ENCODE results near the gene MNAT1.
A peak's percentile ranks its signal among the peaks of the same experiment; 100 is the strongest.
"Not testable (repeated sequence)": the region's sequence is repeated elsewhere in the genome, so short reads cannot be mapped to it uniquely, and the experiment has no call there.

MNAT1 gene

GRCh38 chr14:60738843-60739508 lies 4.4 kb downstream of the MNAT1 start:
- no peak for DNase-seq

DNA sequence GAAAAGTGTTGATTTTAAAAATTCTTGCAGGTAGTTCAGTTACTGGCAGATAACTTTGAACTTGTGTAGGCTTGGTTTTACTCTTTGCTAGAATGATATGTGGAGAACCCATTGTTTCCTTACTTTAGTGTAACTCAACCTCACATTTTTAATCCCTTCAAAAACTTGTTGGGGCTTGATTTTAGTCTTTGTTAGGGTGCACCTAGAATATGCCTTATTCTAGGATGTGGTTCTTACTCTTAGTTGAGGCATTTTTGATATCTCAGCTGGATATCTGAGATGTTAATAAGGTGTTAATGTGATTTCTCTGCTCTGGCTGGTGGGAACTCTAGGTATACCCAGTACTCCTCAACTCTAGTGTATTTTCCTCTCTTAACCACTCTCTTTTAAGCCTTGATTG lies 10.0 kb downstream of the MNAT1 start:
- DNase-seq: no peak

GRCh38 chr14:60753264-60754119 lies 18.9 kb downstream of the MNAT1 start:
- DNase-seq: no peak

GRCh38 chr14:60756847-60757246 lies 22.3 kb downstream of the MNAT1 start:
- no peak for DNase-seq

- no peak for DNase-seq
Observed at GRCh38 chr14:60757567-60758002, 23.0 kb downstream of the MNAT1 start.

- no peak for DNase-seq
Observed at GRCh38 chr14:60758885-60759284, 24.3 kb downstream of the MNAT1 start.

DNA sequence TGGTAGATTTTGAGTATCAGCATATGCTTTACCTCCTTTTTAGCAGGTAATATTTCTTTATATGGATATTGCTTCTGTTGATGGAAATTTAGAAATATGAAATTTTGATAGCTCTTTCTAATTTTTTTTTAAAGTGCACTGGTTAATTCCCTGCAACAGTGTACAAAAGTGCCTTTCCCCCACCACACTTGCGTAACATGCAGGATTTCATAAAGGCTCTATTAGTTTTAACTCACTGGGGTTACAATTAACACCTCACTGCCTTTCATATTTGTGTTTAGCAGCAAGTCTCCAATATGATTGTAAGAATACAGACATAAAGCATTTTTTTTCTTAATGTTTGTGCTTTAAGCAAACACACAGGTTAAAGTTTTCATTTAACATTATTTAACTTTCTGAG lies 25.6 kb downstream of the MNAT1 start:
- no peak for DNase-seq

GRCh38 chr14:60760644-60761364 lies 26.2 kb downstream of the MNAT1 start:
- DNase-seq: no peak

GRCh38 chr14:60768602-60769001 lies 34.0 kb downstream of the MNAT1 start:
- no peak for DNase-seq

DNA sequence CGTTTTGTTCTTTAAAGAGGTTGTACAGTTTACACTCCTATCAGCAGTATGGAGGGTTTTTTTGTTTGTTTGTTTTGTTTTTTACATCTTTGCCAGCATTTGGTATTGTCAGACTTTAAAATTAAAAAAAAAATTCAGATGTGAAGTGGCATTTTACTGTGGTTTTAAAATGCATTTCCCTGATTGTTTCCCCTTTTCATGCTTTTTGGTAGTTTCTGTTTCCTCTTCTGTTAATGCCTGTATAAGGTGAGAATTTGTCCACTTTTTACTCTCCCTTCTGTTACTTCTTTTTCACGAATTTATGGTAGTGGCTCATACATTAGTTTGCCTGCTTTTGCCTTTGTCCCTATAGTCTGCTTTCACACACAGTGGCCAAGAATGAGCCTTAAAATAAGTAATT lies 36.6 kb downstream of the MNAT1 start:
- no peak for DNase-seq

- DNase-seq: no peak
Observed at GRCh38 chr14:60773558-60773957, 39.0 kb downstream of the MNAT1 start.

DNA sequence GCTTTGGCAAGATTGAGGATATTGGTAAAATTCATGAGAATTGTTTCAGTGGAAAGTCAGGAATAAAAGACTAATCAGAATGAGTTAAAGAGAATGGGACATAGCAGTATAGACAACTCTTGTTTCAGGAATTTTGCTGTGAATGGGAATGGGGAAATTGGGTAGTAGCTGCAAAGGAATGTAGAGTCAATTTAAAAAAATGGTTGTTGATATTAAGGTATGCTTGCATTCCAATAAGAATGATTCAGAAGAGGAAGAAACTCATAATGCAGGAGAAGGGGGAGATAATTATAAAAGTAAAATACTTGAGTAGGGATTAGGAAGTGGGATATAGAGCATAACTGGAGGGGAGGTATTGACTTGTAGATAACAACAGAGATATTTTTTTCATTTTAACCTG lies 40.7 kb downstream of the MNAT1 start:
- DNase-seq: no peak

DNA sequence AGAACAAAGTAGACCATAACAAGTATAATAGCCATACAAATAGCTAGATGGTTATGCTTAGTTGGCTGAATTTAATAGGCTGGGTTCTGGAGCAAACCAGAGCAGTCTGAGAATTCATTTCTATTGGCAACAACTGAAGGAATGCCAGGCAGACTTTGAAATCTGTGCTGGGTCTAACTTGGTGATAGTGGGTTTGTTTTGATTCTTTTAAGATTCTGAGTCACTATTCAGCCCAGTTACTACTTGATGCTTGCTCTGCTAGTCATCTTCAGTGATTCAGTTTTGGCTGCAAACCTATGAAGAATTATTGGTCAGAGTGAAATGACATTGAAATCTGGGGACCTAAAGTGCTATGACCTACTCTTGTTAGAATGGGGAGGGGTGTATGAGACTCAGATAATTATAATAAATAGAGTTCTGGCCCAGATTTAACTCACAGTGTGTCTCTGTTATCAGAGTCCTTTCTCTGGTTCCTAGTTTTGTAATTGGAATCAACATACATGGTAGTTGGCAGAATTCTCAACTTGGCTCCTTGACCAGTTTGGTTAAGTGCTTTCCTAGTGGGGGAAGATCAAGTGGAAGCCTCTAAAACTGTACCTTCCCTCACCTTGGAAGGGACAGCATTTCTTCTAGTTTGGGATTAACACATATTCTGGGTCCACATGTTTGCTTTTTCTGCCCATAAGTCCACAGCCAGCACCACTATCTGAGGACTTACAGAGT lies 43.5 kb downstream of the MNAT1 start:
- DNase-seq: peak in 2 of 51 donors; percentile 1

GRCh38 chr14:60779745-60780514 lies 45.4 kb downstream of the MNAT1 start:
- not testable (repeated sequence) for DNase-seq

GRCh38 chr14:60780558-60780957 lies 46.0 kb downstream of the MNAT1 start:
- DNase-seq: not testable (repeated sequence)

- no peak for DNase-seq
Observed at GRCh38 chr14:60786905-60787304, 52.3 kb downstream of the MNAT1 start.

GRCh38 chr14:60789656-60790055 lies 55.1 kb downstream of the MNAT1 start:
- no peak for DNase-seq

- no peak for DNase-seq
Observed at GRCh38 chr14:60790850-60791249, 56.3 kb downstream of the MNAT1 start.

GRCh38 chr14:60796434-60796833 lies 61.9 kb downstream of the MNAT1 start:
- no peak for DNase-seq

DNA sequence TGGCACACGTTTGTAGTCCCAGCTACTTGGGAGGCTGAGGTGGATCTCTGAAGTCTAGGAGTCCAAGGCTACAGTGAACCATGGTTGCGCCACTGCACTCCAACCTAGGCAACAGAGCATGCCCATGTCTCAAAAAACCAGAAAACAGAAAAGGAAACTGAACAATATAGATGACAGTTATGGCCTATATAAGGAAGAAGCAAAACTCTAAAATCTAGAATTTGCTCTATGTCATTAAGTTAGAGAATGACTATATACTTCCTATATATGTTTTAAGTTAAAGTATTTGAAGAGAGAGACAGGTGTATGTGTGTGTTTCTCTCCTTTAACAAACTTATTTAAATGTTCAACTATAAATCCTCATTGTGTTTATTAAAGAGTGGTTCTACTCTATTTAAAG lies 65.8 kb downstream of the MNAT1 start:
- no peak for DNase-seq

- no peak for DNase-seq
Observed at GRCh38 chr14:60803871-60804270, 69.3 kb downstream of the MNAT1 start.

All from hypothalamus (tissue), 51 donors.